MCF 10A (cell line): ENCODE data around the gene PGK1. TPM values are rescaled to one million over a fixed set of nuclear protein-coding genes. Genes with fewer than 3 reads are reported as not detected.
"Not testable (repeated sequence)": the region's sequence is repeated elsewhere in the genome, so short reads cannot be mapped to it uniquely, and the experiment has no call there.

Experiments
- BruUV-seq: library from RNA; stranded (reverse); fragments of 400-500 nt; replicated peaks from 2 replicates; lab custom pipeline; 2021; lab: Mats Ljungman, UMichigan
- CTCF ChIA-PET: fragments of 300-600 bp; sonication (Branson Sonifier 250); formaldehyde crosslinking; extraction: SDS; loops from one replicate; lab custom pipeline; 2021; ENCODE audit warnings: antibody characterized with exemption, inconsistent platforms; lab: Yijun Ruan, JAX
- POLR2A ChIA-PET: fragments of 300-600, 350-650 bp; sonication (Branson Sonifier 250); formaldehyde crosslinking; extraction: SDS; loops from one replicate; lab custom pipeline; 2020; ENCODE audit warnings: antibody characterized with exemption, inconsistent platforms; lab: Yijun Ruan, JAX
- DNase-seq: peaks from one replicate; pipeline ENCODE4 v3.0.0-alpha.2; 2018; ENCODE audit not compliant: unreplicated experiment
- H3K27ac Mint-ChIP-seq: one replicate; pipeline ENCODE4 v1.8.0; 2022; ENCODE audit warnings: mild to moderate bottlenecking, low read depth, mixed read lengths; ENCODE audit not compliant: unreplicated experiment
- H3K27me3 Mint-ChIP-seq: one replicate; pipeline ENCODE4 v1.8.0; 2022; ENCODE audit warnings: mixed read lengths; ENCODE audit not compliant: insufficient read depth, unreplicated experiment
- H3K36me3 Mint-ChIP-seq: one replicate; pipeline ENCODE4 v1.8.0; 2022; ENCODE audit warnings: mild to moderate bottlenecking, moderate library complexity, mixed read lengths; ENCODE audit not compliant: insufficient read depth, unreplicated experiment
- H3K4me1 Mint-ChIP-seq: one replicate; pipeline ENCODE4 v1.8.0; 2022; ENCODE audit warnings: mixed read lengths; ENCODE audit not compliant: insufficient read depth, unreplicated experiment
- H3K4me3 Mint-ChIP-seq: one replicate; pipeline ENCODE4 v1.8.0; 2022; ENCODE audit warnings: mild to moderate bottlenecking, moderate library complexity, mixed read lengths; ENCODE audit not compliant: unreplicated experiment
- H3K9me3 Mint-ChIP-seq: one replicate; pipeline ENCODE4 v1.8.0; 2022; ENCODE audit warnings: mixed read lengths; ENCODE audit not compliant: unreplicated experiment
- CTCF ChIP-seq: fragments of 200-600 bp; IDR thresholded peaks from one replicate; pipeline ENCODE4 v1.8.0; 2022; ENCODE audit warnings: antibody characterized with exemption, mild to moderate bottlenecking; ENCODE audit not compliant: unreplicated experiment
- intact Hi-C: fragments of 100-400 bp; cut with micrococcal nuclease; formaldehyde crosslinking; loops from 2 replicates; pipeline ENCODE4 v1.14.1; 2022
- total RNA-seq: library from RNA; stranded (reverse); gene quantifications from 2 replicates; pipeline ENCODE4 v1.2.3, GENCODE V29; 2022

The PGK1 gene
- total RNA-seq, 1 experiment from 2014 or later, result 310 TPM

GRCh38 chrX:78075787-78076389 lies 28.2 kb upstream of the PGK1 start:
- Mint-ChIP-seq H3K27ac (no peak overlapping the region), H3K27me3 (no peaks in the 10 kb centered on the region), H3K4me1 (no peaks in the 10 kb centered on the region), H3K9me3 (peaks cover 20% of the 10 kb centered on the region), H3K36me3 (no peaks in the 10 kb centered on the region), H3K4me3 (no peak overlapping the region)
- BruUV-seq, result no TSS peak
- peak; percentile 3 for DNase-seq
- intact Hi-C loops, result no loop called here
- ChIA-PET POLR2A (interaction anchor here (1.1 kb wide), 1 partner anchor 180 kb away, joined by 3 read pairs; the partner anchor contains the start of gene MAGT1), CTCF (interaction anchor here (1.4 kb wide), 1 partner anchor 17 kb away, joined by 5 read pairs; no protein-coding TSS in a partner anchor)
- TF ChIP-seq CTCF, result no peak

GRCh38 chrX:78081413-78081812 lies 22.6 kb upstream of the PGK1 start:
- CTCF ChIA-PET, DNase-seq, H3K4me3 Mint-ChIP-seq, intact Hi-C loops, POLR2A ChIA-PET, H3K27ac Mint-ChIP-seq, H3K4me1 Mint-ChIP-seq, H3K27me3 Mint-ChIP-seq, H3K36me3 Mint-ChIP-seq, BruUV-seq: not testable (repeated sequence)
- peaks cover 14% of the 10 kb centered on the region for H3K9me3 Mint-ChIP-seq

GRCh38 chrX:78092296-78092695 lies 11.8 kb upstream of the PGK1 start:
- TF ChIP-seq CTCF, result peak; percentile 24
- Mint-ChIP-seq H3K4me3 (no peak overlapping the region), H3K4me1 (no peaks in the 10 kb centered on the region), H3K9me3 (no peaks in the 10 kb centered on the region), H3K27ac (peak overlapping the region; percentile 23), H3K36me3 (peaks cover 5% of the 10 kb centered on the region), H3K27me3 (no peaks in the 10 kb centered on the region)
- peak; percentile 57 for DNase-seq
- ChIA-PET POLR2A (interaction anchor here (0.8 to 1.0 kb wide), 2 partner anchors 11 to 13 kb away, joined by 3 read pairs; partner anchors contain the start of gene PGK1), CTCF (interaction anchor here (0.6 to 1.9 kb wide), 13 partner anchors 10 to 1813 kb away, joined by 3 to 16 read pairs (median 4); partner anchors contain the start of gene COX7B)
- BruUV-seq, result no TSS peak
- intact Hi-C loops, result no loop called here

GRCh38 chrX:78098108-78098507 lies 5.9 kb upstream of the PGK1 start:
- Mint-ChIP-seq H3K4me1 (no peaks in the 10 kb centered on the region), H3K4me3 (no peak overlapping the region), H3K27me3 (no peaks in the 10 kb centered on the region), H3K36me3 (no peaks in the 10 kb centered on the region), H3K27ac (no peak overlapping the region), H3K9me3 (no peaks in the 10 kb centered on the region)
- BruUV-seq, result no TSS peak
- no peak for TF ChIP-seq CTCF
- CTCF ChIA-PET, result interaction anchor here (0.6 to 1.8 kb wide), 2 partner anchors 68 to 826 kb away, joined by 3 to 8 read pairs; no protein-coding TSS in a partner anchor
- POLR2A ChIA-PET, result no interaction called here
- DNase-seq, result no peak
- intact Hi-C loops, result no loop called here
